NT2/D1 (cell line): ENCODE results near the gene KIF21A.

Source experiments
- DNase-seq: peaks from one replicate; pipeline ENCODE4 v3.0.0-alpha.2; 2011; ENCODE audit warnings: low read depth, low spot score
- H3K27me3 ChIP-seq: 2 replicates; pipeline ENCODE4 v1.6.0; 2011; ENCODE audit warnings: mild to moderate bottlenecking; ENCODE audit not compliant: insufficient read length, insufficient read depth
- H3K36me3 ChIP-seq: 2 replicates; pipeline ENCODE4 v1.6.1; 2011; ENCODE audit warnings: mild to moderate bottlenecking, low read length, mixed read lengths; ENCODE audit not compliant: insufficient read depth, insufficient read length
- H3K4me1 ChIP-seq: 2 replicates; pipeline ENCODE4 v1.5.1; 2011; ENCODE audit not compliant: insufficient read depth, insufficient read length
- H3K4me3 ChIP-seq: 2 replicates; pipeline ENCODE4 v1.5.1; 2011; ENCODE audit warnings: low read depth; ENCODE audit not compliant: insufficient read length
- H3K9ac ChIP-seq: 2 replicates; pipeline ENCODE4 v1.6.0; 2011; ENCODE audit warnings: low read depth; ENCODE audit not compliant: insufficient read length
- H3K9me3 ChIP-seq: 2 replicates; pipeline ENCODE4 v1.5.1; 2011; ENCODE audit warnings: mild to moderate bottlenecking, low read length; ENCODE audit not compliant: insufficient read depth
- SUZ12 ChIP-seq: IDR thresholded peaks from 2 replicates; pipeline ENCODE4 v1.6.1; 2011; ENCODE audit not compliant: insufficient read length, insufficient read depth; ENCODE audit errors: extremely low read depth
- YY1 ChIP-seq: IDR thresholded peaks from 2 replicates; pipeline ENCODE4 v1.6.1; 2011; ENCODE audit not compliant: insufficient read length, insufficient read depth
- ZNF274 ChIP-seq: IDR thresholded peaks from 2 replicates; pipeline ENCODE4 v1.6.1; 2011; ENCODE audit warnings: mild to moderate bottlenecking, low read depth, low read length

The KIF21A gene

DNA sequence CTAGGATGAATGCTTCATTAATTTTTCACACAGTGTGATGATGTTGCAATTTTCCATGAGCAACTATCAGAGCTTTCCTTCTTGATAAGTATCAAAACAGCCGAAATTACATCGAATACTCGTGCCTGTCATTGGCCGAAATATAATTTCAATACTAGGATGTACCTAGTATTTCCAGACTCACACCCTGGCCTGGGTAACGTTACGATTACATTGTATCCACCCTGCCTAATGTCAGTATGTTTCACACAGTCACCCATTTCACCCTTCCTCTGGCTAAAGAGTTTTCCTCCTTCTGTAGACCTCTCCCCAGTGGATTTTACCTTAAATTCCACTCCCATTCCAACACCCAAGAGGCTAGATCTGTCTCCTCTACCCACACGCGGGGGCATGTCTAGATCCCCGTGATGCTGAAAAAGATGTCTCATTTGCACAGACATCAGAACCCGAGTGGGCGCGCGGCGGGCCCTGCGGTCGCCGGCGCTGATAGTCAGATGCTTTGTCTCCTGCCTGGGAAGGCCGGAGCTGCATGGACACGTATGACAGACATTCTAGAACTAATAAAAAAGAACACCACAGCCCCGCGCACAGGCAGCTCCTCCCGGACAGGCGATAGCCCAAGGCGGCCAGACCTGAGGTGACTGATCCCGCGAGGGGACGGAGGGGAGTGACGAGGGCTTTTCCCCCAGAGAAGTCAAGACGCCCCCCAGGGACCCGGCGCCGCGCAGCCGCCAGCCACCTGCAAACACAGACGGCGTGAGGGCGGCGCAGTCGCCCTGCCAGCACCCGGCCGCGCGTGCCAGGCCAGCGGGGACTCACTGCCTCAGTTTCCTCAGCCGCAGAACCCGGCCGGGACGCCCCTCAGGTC lies 723 bp downstream of the KIF21A start:
- peaks cover 5% of the 10 kb centered on the region for H3K27me3 ChIP-seq
- peak overlapping the region; percentile 82 for H3K4me3 ChIP-seq
- no peaks in the 10 kb centered on the region for H3K9me3 ChIP-seq
- peak; percentile 15 for DNase-seq
- no peaks in the 10 kb centered on the region for H3K36me3 ChIP-seq
- TF ChIP-seq YY1 = no peak
- no peak for TF ChIP-seq SUZ12
- TF ChIP-seq ZNF274 = no peak
- peak overlapping the region; percentile 90 for H3K9ac ChIP-seq
- H3K4me1 ChIP-seq = no peaks in the 10 kb centered on the region

DNA sequence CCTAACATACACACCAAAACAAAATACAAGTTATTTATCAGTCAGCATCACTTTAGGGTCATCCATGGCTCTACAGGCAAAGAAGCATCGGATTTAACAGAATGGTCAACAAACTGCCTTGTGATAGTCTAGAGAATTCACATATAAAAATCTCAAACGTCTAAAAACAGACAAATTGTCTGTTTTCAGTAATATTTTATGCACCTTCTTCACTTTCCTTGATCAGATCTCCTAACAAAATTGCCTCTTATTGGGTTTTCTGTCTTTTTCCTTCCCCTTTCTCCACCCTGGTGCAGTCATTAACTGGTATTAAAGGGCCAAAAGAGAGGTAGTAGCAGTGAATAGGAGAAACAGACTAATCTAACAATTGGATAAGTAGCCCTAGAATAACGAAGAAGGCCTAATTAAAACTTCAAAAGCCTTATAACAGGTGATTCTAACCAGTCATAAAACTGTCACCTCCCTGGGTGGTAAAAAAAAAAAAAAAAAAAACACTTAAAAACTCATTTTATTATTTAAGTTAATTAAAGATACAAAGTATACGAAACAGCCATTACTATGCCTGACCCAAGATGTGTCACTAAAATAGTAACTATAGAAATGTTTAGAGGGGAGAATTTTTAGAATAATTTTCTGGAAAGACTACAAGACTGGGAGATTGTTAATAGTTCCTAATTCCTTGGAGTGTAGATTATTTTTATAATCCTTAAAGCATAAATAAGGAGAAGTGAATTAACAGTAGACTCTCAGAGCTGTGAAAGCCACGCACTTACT lies 1.5 kb downstream of the KIF21A start:
- peak overlapping the region; percentile 82 for H3K4me3 ChIP-seq
- no peaks in the 10 kb centered on the region for H3K9me3 ChIP-seq
- peaks cover 5% of the 10 kb centered on the region for H3K27me3 ChIP-seq
- H3K4me1 ChIP-seq = no peaks in the 10 kb centered on the region
- no peaks in the 10 kb centered on the region for H3K36me3 ChIP-seq
- H3K9ac ChIP-seq = peak overlapping the region; percentile 90
- TF ChIP-seq ZNF274 (no peak), SUZ12 (no peak)
- DNase-seq = no peak

DNA sequence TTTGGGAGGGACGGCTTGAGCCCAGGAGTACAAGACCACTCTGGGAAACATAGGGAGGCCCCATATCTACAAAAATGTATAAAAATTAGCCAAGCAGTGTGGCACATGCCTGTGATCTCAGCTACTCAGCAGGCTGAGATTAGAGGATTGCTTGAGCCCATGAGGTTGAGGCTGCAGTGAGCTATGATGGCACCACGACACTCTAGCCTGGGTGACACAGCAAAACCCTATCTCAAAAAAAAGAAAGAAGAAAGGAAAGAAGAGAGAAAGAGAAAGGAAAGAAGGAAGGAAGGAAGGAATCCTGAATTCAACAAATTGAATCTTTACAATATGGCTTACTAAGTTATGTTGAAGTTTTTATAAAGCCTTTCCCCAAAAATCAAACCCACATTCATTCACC lies 2.1 kb downstream of the KIF21A start:
- no peaks in the 10 kb centered on the region for H3K4me1 ChIP-seq
- no peak for DNase-seq
- H3K36me3 ChIP-seq = no peaks in the 10 kb centered on the region
- H3K9ac ChIP-seq = no peak overlapping the region
- H3K4me3 ChIP-seq = no peak overlapping the region
- no peaks in the 10 kb centered on the region for H3K9me3 ChIP-seq
- peaks cover 5% of the 10 kb centered on the region for H3K27me3 ChIP-seq
- TF ChIP-seq YY1 (no peak), SUZ12 (no peak), ZNF274 (no peak)

DNA sequence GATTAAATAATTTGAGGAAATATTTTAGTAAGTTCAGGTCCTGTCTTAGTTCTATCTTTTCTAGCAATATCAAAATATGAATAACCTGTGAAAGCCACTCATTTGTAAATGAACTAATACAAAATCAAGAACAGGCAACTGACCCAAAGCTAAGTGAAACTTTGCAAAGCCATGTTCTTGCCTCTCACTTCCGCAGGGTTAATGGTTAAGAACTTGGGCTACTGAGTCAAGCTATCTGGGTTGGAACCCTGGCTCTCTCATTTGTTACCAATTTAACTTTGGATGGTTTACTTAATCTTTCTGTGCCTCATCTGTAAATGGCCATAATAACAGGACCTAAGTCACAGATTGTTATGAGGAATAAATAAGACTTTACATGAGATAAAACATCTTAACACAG lies 2.8 kb downstream of the KIF21A start:
- Histone ChIP-seq H3K4me3 (no peak overlapping the region), H3K36me3 (no peaks in the 10 kb centered on the region), H3K4me1 (no peaks in the 10 kb centered on the region), H3K9me3 (no peaks in the 10 kb centered on the region), H3K9ac (no peak overlapping the region), H3K27me3 (peaks cover 5% of the 10 kb centered on the region)
- no peak for TF ChIP-seq SUZ12
- no peak for TF ChIP-seq YY1
- no peak for TF ChIP-seq ZNF274
- no peak for DNase-seq

DNA sequence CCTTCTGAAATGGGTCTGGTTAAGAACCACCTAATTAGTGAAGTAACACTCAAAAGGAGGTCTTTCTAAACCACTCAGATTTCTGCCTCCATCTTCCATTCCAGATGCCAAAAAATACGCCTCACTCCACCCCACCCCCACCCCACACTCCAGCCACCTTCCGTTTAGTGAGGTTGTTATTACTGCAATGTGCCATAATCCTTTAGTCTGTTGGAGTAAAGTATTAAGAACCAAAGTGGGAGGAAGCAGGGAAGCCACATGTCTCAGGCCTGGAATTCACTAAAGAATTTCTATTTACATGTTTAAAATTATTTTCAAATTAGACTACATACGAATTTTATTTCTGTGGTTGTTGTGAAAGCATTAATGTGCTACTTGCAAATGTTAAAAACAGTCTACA lies 7.4 kb downstream of the KIF21A start:
- no peak for TF ChIP-seq SUZ12
- TF ChIP-seq ZNF274 = no peak
- TF ChIP-seq YY1 = no peak
- Histone ChIP-seq H3K27me3 (no peaks in the 10 kb centered on the region), H3K9ac (no peak overlapping the region), H3K4me3 (no peak overlapping the region), H3K9me3 (no peaks in the 10 kb centered on the region), H3K4me1 (no peaks in the 10 kb centered on the region), H3K36me3 (no peaks in the 10 kb centered on the region)
- no peak for DNase-seq

DNA sequence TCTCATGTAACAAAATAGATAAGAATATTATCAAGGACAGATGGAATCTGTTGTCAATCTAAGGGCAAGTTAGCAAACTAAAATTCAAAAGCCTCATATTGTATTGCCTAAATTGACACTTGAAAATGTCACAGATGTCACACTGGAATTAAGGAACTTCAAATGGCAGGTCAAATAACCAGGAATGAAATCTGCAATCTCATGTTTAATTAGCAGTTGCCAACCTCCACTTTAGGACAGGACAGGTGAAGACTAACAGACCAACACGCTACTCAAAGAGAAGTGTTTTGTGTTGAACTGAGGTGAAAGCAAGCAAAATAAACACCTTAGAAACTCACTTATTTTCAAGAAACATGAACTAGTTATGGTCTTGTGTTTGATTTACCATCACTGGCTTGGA lies 11.1 kb downstream of the KIF21A start:
- no peak for DNase-seq

DNA sequence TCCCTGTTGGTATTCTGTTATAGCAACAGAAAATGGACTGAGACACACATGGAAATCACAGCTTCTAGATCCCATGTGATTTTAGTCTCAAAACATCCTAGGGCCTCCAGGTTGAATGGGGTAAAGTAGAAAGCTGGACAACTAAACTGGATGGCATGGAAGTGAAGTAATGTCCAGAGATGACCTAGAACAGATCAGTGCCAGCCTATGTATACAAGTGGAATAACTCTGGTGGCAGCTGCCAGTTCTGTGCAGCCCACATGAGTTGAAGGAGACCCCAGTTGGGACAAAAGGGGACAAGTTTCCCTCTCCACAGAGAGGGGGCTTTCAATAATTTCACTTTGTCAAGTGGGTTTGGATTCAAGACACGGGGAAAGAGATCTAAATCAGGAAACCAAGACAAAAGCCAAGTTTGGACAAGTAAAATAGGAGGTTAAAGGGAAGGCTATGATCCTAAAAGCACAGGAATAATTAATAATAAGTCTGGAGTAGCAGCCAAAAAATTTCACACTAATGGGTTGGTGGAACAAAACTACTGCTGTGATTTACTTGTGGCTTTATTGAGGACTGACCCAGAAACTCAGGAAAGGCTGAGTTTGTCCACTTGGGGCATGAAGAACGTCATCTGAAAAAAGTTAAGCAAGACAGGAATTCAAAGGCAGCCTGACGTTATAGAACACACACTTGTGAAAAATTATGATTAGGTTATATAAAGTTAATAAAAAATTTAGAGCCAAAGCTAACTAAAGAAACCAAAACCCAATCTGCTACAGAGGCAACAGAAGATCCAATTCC lies 11.7 kb downstream of the KIF21A start:
- Histone ChIP-seq H3K36me3 (no peaks in the 10 kb centered on the region), H3K9me3 (no peaks in the 10 kb centered on the region; the same call in 1 of the 2 replicates)

More for the DNA sequence above, 11.1 kb downstream of the KIF21A start:
- H3K36me3 ChIP-seq = no peaks in the 10 kb centered on the region
- no peaks in the 10 kb centered on the region for H3K27me3 ChIP-seq
- no peaks in the 10 kb centered on the region for H3K4me1 ChIP-seq
- no peaks in the 10 kb centered on the region for H3K9me3 ChIP-seq
- H3K9ac ChIP-seq = no peak overlapping the region
- TF ChIP-seq ZNF274 = no peak
- TF ChIP-seq SUZ12 = no peak
- no peak for TF ChIP-seq YY1
- no peak overlapping the region for H3K4me3 ChIP-seq

More for the DNA sequence above, 11.7 kb downstream of the KIF21A start:
- no peak overlapping the region for H3K4me3 ChIP-seq
- no peak for TF ChIP-seq YY1
- TF ChIP-seq SUZ12 = no peak
- TF ChIP-seq ZNF274 = no peak
- no peaks in the 10 kb centered on the region for H3K4me1 ChIP-seq
- no peak for DNase-seq
- H3K27me3 ChIP-seq = no peaks in the 10 kb centered on the region
- no peak overlapping the region for H3K9ac ChIP-seq
